Activated CD8-positive, alpha-beta memory T cell treated with anti-CD3 and anti-CD28 coated beads, Interleukin-2, amount 50 U/mL, for 24 hours (primary cell): ENCODE results near the gene PKNOX2.

ENCODE experiments used
- DNase-seq: peaks from one replicate; pipeline ENCODE4 v3.0.0-alpha.2; 2020; ENCODE audit errors: extremely low read depth

PKNOX2 gene

DNA sequence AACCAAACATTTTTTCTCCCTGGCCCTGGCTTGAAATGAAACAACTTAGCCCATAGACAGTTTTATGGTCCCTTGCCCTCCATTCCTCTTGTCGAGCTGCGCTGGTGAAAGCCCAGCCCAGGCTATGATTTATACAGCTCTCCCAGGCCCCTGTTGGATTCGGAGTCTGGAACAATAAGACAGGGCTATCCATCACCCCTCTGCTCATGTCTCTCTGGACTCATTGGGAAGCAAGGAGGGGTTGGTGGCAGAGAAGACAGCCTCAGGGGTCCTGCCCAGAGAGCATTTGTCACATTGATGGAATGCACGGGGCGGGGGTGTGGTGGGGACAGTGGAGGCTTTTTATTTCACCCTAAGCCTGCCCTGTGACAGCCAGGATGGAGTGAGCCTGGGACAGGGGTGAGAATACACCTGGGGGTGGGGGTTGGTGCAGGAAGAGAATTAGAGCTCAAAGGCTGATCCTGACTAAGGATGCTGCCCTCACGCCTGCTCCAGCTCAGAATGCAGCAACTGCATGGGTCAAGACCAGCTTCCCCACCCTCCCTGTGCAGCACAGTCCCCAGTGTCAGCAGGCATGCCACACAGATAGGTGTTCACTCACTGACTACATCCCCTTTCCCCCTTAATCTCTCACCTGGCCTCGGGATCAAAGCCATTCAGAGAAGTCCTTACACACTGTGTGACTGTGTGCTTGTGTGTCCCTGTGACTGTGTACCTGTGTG is 10.0 kb upstream of the PKNOX2 start:
- no peak for DNase-seq

DNA sequence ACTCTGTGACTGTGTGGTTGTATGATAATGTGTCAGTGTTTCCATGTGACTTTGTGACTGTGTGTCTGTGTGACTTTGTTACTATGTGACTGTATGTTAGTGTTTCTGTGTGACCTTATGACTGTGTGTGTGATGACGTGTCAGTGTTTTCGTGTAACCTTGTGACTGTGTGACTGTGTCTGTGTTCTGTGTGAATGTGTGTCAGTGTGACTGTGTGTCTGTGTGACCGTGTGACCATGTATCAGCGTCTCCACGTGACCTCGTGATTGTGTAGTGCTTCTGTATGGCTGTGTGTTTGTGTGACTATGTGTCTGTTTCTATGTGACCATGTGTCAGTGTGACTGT is 9.5 kb upstream of the PKNOX2 start:
- no peak for DNase-seq

DNA sequence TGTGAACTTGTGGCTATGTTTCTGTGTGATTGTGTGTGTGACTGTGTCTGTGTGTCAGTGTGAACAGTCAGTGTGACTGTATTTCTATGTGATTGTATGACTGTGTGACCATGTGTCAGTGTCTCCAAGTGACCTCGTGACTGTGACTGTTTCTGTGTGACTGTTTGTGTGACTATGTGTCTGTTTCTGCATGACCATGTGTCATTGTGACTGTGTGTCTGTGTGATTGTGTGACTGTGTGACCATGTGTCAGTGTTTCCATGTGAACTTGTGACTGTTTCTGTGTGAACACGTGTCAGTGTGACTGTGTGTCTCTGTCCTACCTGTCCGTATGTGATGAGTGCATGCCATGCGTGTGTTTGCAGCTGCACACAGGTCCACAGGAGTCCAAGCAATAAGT is 8.8 kb upstream of the PKNOX2 start:
- DNase-seq, result no peak

DNA sequence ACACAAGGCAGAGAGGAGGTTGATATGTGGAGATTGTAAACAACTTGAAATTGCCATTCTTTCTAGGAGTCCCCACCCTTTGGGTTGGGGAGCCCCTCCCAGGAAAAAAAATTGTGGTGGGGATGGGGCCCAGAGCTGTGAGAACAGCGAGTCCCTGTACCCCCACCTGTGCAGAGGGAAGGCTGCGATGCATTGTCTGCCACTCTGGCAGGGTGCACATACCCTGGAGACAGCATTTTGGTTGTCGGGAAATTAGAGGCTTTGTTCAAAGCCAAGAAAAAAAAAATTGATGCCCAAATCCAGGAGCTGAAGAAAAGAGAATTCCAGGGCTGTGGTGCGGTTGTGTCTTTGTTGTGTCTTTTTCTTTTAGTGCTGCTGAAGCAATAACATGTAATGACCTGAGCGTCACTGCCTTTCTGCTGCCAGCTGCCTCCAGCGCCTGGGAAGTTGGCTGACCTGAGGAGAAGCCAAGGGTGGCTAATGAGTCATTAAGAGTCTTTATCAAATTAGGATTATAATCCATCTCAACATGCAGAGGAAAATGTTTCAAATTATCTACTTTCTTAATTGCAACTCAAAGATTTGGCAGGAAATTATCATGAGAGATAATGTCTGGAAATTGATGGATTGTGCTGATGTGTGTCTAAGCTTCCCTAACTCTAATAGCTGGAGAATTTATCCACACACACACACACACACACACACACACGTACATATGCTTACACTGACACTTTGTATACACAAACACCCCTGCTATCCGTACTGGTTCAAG is 8.0 kb upstream of the PKNOX2 start:
- no peak for DNase-seq

DNA sequence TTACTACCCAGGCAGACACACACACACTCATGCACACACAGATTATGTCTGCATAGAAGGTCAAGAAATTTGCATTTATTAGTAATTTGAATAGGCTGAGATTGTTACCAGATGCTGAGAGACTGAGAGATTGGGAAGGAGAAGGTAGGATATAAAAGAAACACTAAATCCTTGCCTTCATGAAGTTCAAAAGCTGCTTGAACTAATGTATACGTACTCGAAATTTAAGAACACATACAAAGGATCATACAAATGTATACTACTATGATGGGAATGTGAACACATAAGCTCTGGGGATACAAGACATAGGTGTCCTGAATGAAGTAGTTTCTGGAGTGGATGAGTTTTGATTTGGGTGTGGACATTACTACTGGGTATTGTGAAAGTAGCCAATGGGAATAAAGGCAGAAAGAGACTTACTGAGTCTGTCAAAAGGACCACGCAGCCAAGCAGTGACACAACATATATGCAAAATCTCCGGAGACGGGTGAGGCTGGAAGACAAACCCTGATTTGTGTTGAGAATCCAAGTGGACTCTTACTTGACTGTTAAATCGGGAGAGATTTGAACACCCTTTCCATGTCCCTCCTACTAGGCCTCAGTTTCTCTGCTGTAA is 7.3 kb upstream of the PKNOX2 start:
- DNase-seq, result no peak

DNA sequence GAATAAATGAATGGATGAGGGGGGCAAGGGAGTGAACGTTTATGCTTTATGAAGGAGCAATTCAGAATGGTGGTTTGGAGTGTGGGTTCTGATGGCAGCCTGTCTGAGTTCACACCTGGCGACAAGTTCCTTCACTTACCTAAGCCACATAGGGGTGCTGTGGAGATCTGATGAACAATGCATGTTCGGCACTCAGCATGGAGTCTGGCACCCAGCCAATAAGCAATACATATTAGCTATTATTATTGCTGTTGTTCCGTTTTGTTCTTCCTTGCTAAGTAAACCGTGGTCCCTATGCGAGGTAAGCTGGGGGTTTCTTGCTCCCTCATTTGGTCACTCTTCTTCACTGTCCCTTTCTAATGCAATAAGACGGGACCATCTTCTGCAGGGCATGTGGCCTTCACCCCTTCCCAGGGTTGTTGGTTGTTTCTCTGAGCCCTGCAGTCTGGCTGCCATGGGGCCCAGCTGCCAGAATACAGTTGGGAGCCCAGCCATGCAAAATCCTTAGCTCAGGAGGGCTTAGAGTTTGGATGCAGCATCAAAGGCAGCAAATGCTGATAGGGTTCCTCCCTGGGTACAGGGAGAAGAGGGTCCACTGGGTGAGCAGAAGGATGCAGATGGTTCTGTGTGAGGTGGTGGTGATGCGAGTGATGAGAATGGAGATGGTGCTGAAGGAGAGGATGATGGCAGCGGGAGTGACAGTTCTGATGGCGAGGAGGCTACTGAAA is 6.4 kb upstream of the PKNOX2 start:
- DNase-seq, result no peak

DNA sequence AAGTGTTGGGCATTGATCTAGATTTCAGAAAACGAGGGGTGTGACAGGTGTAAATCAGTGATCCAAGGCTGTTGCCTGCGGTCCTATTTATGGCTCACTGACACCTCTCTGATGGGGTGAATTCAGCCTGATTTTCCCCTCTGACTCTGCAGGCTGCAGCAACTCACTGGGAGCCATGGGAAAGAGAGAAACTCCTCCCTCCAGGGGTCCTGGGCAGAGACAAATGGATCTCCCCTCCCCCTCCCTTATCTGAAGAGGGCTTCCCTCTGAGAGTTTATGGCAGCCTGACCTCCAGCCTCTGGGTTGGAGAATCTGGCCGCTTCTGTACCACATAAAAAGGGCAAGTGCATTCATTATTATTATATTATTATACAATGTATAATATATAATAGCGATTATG is 1.8 kb upstream of the PKNOX2 start:
- no peak for DNase-seq

DNA sequence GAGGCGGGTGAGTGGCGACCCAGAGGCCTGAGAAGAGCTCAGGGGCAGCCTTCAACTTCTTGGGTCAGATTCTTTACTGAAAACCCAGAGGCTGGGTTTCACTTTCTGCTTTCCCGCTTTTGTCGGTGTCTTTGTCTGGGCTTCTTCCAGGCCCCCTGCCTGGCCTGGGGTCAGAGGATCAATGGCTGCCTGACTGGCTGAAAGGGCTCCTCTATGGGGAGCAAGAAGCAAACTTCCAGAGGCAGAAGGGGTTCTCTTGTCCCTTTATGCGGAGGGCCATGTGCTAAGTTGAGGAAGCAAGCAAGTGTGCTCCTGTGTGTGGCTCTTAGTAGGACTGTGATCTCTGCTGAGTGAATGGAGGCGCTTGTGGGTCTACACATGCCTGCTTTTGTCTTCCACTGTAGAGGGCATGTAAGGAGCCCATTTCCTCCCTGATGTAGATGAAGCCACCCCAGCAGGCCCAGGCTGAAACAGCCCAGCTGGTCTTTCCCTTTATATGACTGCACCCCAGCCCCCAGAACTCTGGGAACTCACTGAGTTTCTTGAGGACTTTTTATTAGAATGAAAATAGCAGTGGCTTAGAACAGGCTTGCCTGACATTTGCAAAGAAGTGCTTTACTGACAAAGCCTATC is 1.0 kb upstream of the PKNOX2 start:
- DNase-seq, result no peak

DNA sequence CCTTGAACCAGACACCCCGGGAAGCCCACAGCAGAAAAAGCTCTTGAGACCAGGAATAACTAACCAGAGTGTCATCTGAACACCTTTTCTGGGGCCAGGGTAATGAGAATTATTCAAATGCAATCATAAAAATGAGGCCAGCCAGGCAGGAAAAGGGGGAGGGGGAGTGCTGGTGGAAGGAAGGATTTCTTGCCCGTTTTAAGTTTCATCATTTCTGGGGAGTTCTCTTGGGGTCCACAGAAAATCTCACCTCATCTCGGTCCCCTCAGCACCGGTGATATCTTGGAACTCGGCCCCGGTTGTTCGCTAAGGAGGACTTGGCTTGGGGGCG is 495 bp upstream of the PKNOX2 start:
- DNase-seq, result no peak

DNA sequence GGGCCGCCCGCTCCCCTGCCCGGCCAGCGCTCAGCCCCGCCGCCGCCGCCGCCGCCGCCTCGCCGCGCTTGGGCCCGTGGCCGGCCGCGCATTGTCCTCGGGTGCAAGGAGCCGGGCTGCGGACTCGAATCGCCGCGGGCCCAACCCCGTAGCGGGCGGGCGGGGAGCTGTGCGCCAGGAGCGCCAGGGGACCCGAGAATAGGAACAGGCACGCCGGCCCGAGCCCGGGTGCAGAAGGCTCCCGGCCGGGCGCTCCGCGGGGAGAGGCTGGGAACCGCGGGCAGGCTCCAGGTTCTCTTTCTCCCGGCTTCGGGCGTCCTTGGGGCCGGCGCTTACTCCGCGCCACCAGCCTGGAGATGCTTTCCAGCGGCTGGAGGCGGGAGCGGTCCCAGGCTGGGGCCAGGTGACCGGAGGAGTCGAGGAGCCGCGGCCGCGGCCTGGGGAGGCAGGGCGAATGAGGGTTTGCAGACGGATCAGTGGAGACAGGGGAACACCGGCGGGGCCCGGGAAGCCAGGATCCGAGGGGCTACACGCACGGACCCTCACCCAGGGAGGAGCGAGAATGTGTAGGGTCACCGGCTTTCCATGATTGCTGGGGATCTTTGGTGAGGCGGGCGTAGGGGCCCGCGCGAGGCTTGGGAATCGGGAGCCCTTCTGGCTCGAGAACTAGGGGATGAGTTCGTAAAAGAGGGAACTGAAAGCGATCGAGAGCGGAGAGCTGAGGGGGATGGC is 726 bp downstream of the PKNOX2 start:
- no peak for DNase-seq

DNA sequence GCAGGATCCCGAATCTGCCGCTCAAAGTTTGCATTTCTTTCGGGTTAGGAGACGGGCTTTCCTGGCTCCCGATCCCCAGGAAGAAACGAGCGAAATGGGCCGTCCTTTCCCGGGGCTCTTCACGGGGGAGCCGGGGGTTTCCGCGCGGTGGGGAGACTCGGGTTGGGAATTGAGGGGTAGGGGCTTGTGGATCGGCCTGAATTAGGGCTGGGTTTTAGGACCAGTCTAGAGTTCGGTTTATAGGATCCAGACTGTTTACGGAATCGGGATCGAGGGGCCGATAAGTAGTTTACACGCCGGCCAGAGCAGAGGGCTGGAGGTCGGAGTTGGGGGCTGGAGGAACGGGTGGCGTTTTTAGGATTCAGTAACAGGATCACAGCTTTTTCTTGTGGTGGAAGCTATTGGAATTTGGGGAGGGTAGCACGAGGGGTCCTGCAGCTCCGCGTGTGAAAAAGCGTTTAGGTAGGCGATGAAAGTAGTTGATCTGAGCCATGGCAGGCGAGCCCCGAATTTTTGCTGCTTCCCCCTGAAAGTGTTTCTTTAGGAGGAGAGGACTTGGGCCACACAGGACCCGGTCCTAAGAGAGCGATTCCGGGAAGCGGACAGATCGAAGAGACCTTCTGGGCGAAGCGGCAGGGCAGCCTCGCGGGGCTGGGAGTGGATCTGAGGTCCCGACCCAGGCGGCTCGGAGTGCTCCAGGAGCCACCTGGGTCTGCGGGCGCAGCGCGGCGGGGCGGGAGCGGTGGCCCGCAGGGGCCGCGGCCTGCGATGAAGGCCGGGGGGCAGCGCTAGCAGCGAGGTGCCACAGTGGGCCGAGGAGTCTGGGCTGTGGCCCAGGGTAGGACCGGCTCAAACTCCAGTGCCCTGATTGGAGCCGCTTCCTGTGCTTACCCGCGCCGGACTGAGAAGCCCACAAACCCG is 1.6 kb downstream of the PKNOX2 start:
- no peak for DNase-seq

DNA sequence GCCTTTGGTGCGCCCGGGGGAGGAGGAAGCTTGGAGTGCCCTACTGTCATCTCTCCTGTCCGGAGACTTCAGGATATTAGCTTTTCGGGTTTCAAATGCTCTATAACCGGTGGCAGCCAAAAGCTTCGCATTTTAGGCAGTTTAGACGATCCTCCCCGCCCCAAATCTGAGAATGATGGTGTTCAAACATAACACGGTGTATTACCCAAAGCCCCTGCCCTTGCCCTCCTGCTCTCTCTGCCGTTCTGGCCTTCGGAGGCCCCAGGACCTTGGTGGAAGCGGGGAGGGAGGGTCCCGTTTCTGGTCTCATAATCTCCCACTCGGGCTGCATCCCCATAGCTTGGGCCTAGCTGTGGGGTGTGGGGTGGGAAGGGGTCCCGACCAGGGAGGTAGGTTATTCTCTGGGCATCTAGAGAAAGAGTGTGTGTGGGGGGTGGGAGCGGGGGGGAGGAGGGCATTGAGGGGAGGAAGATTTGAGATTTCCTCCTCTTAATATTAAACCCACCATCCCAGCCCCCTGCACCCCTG is 2.3 kb downstream of the PKNOX2 start:
- no peak for DNase-seq

DNA sequence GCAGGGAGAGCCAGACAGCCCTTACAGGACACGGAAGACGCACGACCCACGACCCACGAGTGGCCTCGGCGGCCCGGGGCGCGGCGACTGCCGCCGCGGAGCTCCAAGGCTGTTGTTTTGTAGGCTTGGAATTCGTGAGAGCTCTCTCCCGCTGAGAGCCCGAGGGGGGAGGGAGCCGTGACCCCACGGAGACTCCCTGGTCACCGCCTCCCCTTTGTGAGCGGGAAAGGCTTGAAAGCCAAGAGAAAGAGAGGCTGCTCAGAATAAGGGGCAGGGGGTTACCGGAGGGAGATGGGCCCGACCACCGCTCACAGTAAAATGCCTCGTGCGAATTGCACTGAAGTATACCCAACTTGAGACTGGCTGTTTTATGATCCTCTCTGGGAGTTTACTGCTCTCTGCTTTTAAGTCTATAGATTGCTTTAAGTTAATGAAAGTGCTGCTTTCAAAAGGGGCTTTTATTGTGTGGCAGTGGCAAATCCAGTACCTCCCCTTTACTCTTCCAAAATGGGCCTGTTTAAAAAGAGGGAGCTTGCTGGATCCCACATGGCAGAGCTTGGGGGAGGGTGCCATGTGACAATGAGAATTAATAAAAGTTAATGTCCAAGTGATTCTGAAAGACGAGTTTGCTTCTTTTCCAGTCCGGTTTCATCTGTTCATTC is 2.9 kb downstream of the PKNOX2 start:
- no peak for DNase-seq

DNA sequence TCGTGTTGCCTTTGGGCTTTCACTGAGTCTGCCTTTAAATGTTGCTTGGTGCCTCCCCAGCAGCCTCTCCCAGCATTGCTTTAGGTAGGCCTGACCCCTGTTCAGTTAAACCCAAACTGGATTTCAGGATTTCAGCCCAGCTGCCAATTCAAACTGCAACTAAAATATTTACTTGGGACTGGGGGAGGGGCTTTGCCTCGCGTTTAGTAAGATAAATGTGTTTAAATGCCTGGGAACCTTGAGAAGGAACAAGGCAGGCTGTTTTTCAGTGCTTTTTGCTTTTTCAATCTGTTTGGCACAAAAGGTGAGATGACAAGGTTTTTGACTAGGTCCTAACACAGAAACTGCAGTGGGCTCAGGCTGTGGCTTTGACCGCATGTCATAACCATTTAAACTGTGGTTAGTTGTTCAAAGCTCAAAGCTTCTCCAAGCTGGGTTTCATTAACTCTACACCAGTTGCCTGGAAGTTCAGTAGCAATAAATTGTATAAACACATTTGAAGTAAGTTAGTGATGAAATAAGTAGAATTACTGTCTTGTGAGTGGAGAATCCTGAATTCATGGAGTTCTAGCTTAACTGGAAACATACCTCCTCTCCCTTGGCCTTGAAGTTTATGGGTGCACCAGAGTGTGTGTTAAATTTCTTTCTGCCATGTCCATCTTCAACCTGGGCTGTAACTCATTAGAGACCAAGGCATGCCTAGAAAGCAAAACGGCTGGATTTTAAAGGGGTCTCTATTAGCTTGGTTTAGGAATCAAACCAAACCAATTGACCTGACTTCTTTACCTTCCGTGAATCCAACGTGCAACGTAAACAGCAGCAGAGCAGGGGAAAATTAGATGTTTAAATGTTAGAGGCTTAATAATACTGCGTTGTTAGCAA is 3.6 kb downstream of the PKNOX2 start:
- DNase-seq, result no peak

DNA sequence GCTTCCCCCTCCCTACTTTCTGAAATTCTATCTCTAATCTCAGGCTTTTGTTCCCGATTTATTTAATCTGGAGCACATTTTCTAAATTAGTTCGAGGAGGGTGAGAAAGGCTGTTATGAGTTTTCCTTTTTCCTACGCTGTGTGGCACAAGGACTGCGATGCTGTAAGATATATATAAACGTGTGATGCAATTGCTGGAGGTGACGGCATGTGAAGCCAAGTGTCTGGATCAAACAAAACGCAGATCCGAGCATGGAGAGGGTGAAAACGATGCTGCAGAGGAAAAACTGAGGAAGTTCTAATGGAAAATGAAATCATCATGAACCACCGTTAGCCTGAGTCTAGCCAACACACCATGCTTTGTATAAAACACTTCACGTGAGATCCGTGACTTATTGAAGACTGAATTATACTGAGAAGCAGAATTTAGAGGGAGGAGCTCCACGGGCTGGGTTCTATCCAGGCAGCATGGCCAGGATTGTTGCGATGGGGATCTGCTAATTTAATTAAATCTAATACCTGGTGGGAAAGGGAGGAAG is 4.4 kb downstream of the PKNOX2 start:
- DNase-seq, result no peak

DNA sequence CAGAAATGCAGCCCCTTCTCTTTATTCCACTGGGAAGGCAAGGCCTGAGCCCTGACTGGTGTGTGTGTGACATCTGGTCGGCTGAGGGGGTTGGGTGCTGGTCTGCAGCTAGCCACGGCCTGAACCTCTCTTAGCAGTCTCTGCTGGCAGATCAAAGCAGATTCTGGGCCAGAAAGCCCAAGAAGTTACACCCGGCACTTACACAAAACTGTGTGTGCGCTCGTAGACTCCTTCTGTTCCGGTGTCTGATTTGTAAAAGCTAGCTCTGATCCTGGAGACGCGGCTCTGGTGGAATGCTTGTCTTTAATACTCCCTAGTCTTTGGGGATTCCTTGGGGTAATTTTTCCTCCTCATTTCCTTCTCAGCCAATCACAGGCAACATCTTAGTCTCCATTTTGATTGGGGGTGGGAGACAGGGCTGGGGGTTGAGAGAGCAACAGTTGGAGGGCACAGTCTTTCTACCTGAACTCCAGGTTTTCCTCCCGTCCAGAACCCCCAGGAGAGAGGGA is 5.5 kb downstream of the PKNOX2 start:
- no peak for DNase-seq

DNA sequence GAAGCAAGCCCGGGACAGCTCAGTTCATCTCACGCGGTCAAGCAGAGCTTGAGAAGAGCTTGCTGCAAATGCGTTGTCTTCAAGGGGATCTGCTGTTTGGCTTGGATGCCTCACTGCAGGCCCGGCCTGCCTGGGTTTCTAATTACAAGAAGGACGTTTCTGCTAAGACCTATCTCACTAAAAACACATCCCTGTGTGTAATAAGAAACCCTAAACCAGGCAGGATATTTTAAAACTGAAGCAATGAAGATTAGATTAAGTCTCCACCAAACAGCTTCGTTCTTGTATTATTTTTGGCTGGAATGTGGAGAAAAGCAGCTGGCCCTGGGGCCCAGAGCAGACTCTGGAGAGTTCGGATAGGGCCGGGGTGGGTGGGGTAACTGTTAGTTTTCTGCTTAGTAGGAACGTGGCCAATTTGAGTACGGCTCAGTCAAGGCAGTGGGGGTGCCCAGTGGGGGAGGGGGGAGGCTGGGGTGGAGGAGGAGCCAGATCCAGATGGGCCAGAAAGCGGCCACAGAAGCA is 6.0 kb downstream of the PKNOX2 start:
- DNase-seq, result no peak

DNA sequence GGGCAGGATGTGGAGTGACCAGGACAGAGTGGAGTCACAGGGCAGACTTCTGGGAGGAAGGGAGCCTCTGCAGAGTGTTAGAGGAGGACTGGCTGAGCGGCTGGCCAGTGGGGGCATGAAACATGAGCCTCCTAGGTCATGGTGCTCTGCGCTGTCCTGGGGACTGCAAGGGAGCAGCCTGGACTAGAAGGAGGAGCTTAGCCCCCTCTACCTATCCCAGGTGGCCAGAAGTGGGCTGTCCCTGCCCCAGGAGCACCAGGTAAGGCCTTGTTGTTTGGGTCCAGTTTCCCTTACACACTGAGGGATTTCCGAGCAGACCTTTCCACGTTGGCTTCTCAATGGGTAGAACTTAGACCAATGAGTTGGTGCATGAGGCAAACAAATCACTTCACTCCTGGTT is 7.4 kb downstream of the PKNOX2 start:
- DNase-seq, result no peak
